Activated naive CD4-positive, alpha-beta T cell treated with anti-CD3 and anti-CD28 coated beads, Interleukin-2, amount 50 U/mL, for 16 hours (primary cell): ENCODE measurements around the gene STEAP1B.
"Not testable (repeated sequence)": the region's sequence is repeated elsewhere in the genome, so short reads cannot be mapped to it uniquely, and the experiment has no call there.

Experiments
- DNase-seq: peaks from one replicate; pipeline ENCODE4 v3.0.0-alpha.2; 2020

Gene STEAP1B

DNA sequence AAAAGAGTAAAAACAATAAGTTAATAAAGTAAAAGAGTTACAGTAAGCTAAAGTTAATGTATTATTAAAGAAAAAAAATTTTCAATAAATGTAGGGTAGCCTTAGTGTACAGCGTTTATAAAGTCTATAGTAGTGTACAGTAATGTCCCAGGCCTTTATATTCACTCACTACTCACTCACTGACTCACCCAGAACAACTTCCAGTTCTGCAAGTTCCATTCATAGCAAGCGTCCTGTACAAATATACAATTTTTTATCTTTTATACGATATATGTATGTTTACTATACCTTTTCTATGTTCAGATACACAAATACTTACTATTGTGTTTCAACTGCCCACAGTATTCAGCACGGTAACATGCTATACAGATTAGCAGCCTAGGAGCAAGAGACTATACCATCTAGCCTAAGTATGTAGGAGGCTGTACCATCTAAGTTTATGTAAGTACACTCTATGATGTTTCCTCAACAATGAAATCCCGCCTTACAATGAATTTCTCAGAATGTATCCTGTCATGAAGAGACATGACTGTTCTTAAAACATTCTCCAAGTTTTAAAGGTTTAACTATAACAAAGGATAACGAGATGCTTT lies 3.6 kb downstream of the STEAP1B start:
- DNase-seq: not testable (repeated sequence)

DNA sequence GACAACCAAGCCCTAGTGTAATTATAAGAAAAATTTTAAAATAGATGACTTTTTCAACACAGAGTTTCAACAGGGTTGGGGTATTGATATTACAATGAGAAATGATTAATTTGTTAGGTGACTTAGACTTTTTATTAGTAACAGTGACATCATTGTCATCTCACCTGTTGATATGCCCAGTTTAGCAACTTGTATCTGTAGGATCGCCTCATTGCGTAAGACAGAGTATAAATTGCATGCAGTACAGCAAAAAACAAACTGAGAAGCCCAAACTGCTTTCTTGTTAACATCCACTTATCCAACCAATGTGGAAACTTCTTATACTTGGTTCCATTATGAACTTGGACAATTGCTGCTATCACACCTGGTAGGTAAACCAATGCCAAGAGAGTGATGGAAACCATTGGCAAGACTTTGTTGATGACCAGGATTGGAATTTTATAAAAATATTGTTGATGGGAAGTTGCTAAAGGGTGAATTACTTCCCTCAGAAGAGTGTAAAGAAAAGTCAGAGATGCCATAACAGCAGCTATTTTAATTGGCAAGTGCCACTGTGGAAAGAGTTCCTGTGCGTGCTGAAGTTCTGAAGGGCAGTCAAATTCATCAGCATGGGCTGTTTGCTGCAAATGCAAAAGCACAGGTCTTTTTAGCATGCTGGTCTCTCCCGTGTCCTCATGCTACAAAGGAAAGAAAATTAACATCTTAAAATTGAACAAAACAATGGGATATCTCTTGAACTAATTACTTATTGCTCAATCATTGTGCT lies 6.6 kb downstream of the STEAP1B start:
- not testable (repeated sequence) for DNase-seq

GRCh38 chr7:22488643-22489462 lies 11.1 kb downstream of the STEAP1B start:
- peak; percentile 54 for DNase-seq

DNA sequence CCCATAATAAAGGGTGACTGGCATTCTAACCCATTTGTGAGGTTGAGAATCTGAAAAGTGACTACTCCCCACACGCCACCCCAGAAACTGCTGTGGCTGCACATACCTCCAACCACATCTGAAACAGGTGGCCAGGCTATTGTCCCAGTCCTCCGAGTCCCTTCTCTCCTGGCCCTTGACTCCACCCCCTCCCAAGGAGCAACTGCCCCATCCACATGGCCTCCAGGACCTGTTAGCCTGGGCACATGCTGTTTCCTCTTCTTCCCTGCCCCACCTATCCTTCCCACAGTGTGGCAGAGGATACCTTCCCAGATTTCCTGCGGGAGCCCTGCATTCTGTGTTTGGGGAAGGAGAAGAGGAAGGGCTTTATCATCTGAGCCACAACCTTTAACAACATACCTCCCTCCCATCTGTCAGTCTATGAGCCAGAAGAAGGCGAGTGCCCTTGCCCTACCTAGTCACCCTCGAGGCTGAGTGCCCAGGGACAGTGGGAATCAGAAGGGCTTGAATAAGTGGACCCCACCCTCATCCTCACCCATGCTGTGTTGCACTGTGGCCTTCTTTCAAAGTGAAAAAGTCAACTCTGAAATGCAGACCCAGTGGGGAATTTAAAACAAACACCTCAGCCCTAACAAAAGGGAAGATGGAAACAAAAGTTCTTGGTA lies 11.9 kb downstream of the STEAP1B start:
- DNase-seq: no peak

DNA sequence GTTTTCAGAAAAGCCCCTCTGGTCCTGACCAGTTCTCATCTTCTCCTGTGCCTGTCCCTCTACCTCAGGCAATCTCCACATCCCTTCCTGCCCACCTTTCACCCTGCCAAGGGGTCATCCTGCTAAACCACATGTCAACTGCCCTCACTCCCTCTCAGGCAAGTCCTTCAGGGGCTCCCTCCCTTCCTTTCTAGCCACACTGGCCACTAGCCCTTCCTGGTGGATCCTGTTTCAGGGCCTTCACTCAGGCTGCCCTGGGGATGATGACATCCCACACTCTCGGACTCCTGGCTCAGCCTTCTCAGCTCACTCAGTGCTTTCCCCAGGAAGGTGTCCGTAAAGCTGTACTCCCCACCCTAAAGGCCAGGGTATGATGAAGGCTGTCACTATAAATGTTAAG lies 13.4 kb downstream of the STEAP1B start:
- DNase-seq: no peak

DNA sequence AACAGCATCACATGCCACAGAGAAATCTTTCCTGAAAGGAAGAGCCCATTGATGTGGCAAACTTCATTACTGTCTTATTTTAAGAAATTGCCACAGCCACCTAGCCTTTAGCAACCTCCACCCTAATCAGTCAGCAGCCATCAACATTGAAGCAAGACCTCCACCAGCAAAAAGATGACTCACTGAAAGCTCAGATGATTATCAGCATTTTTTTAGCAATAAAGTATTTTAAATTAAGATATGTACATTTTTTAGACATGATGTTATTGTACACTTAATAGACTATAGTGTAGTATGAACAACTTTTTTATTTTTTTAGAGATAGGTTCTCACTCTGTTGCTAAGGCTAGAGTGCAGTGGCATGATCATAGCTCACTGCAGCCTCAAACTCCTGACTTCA lies 14.8 kb downstream of the STEAP1B start:
- DNase-seq: no peak

- DNase-seq: no peak
These were observed 17.5 kb downstream of the STEAP1B start for GRCh38 chr7:22482503-22482902.

- no peak for DNase-seq
These were observed 18.3 kb downstream of the STEAP1B start for GRCh38 chr7:22481726-22482125.

DNA sequence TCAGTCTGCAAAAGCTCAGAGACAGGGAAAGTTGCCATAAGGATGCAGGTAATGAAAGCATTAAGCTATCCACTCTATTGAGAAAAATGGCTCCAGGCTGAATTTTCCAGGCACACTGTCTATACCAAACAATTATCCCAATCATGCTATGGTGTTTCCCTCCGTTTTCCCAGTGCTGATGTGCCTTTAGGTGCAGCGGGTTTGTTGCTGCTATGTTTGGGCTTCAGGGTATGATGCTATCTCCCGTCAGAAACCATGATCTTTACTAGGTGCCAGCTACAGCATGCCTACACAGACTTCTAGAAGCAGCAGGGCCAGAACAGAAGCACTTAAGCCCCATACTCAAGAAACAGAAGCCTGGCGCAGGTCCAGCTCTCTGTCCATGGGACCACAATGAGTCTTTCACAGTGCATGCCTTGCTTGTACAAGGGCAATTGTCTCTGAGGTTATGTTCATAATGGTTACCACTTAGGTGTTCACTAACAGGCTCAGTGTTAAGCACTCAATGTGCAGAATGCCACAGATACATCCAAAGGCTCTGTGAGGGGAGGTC lies 19.4 kb downstream of the STEAP1B start:
- no peak for DNase-seq

DNA sequence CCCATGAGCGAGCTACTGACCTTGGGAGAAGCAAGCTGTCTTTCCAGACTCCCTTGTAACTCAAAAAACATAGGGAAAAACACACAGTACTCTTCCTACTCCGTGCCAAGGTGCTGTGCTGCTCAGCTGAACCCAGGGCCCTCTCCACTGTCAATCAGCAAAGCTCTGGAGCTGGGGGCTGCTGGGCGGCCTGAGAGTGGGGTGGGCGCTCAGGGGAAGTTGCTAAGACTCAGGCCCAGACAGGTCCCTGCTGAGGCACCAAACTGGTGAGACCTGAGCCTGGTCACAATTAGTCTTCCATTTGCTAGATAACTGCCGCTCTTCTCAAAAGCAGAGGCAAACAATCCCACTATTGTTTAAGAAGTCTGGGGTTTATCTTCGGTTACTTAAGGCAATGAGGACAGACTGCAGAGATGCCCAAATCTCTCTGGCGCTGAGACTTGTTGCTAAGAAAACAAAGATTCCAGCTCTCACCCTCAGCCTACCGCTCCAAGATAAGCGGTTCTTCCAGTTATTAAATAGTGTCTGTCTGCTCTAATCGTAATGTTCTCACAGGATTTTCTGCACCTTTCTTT lies 22.0 kb downstream of the STEAP1B start:
- DNase-seq: no peak

DNA sequence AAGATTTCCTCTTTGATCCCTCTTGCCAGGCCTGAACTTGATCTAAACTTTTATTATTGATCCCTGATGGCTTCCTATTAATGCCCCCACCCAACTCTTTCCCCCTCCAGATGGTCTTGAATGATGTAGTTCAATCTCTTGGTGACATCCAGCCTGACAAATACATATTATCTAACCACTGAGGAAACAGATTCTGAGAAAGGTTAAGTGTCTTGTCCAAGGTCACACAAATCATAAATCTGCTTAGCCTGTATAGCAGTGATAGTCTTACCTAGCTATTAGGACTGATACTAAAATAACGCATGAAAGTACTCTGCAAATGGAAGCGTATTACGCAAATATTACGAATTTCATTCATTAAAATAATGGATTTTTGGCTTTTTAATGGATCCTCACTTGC lies 22.7 kb downstream of the STEAP1B start:
- DNase-seq: no peak

DNA sequence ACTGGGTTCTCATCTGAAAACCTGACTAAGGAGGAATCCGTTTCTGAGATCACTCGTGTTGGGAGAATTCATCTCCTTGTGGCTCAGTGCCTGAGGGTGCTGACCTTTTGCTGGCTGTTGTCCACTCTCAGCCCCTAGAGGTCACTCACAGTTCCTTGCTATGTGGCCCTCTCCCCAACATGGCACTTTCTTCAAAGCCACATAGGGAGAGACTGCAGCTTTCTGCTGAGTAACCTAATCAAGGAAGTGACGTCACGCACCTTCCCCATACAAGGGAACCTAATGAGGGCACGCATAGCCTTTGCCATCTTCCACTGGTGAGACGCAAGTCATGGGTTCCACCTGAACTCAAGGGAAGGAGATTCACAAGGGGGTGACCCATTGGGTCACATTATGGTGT lies 23.2 kb downstream of the STEAP1B start:
- DNase-seq: no peak

DNA sequence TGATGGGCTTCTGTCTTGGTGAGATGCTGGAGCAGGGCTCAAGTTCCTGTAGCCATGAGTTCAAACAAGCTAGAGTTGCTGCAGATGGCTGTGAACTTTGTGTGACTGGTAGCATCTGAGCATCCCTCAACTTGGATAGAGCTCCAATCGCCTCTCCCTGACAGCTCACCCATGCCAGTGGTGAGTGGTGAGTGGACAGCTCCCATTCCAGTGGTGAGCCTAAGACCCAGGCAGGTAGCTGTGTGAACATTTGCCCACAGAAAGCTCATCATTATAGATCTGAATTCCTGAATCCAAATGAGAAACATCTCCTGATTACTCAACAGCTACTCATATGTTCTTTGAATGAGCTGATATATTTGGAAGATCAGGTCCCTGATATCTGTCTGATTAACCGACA lies 25.3 kb downstream of the STEAP1B start:
- no peak for DNase-seq

DNA sequence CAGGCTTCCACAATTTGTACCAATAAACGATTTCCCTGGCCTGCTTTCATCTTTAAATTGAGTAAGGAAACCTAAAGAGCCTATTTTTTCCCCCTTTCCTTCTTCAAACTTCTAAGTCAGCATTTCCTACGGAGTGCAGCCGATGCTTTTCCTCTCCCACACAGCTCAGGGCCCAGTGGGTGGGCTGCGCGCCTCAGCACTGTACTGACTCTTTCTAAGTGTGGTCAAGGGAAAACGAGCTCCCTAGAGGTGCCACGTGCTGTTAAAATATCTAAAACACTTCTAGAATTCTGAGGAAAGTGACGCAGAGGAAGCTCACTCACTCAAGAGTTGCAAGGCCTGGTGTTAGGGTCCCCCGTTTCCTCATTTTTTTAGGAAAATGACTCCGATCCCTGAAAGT lies 29.0 kb downstream of the STEAP1B start:
- no peak for DNase-seq

DNA sequence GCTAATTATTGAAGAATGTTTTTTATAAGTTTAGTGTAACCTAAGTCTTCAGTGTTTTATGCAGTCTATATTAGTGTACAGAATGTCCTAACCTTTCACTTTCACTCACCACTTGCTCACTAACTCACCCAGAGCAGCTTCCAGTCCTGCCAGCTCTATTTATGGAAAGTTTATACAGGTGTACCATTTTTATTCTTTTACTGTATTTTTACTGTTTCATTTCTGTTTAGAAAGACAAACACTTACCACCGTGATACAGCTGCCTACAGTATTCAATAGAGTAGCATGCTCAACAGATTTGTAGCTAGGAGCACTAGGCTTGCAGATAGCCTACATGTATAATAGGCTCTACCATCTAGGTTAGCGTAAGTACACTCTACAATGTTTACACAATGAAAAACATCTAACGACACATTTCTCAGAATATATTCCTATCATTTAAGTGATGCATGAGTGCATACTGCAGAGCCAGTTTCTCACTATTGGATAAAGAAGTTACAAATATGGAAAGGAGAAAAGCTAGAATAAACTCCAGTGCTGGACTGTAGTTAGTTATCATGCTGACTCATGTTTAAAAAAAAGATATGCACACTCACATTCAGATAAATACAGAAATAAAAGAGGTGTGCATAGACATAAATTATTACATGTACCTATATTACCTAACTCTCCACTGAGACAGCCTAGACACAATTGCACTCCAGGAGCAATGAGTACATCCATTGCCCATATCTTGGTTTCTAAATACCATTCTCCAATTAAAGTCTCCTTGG lies 30.4 kb downstream of the STEAP1B start:
- DNase-seq: no peak

DNA sequence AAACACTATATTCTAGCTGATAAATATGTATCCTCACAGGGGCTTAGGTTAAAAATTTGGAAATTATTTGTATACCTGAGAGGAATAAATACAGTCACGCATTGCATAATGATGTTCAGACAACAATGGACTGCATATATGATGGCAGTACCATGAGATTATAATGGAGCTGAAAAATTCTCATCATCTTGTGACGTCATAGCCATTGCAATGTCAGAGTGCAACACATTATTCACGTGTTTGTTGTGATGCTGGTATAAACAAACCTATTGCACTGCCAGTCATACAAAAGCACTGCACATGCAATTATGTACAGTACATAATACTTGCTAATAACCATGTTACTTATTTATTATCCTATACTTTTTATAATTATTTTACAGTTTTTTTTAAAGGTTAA lies 31.4 kb downstream of the STEAP1B start:
- DNase-seq: no peak

- no peak for DNase-seq
These were observed 35.7 kb downstream of the STEAP1B start for GRCh38 chr7:22464299-22464698.

- DNase-seq: no peak
These were observed 39.5 kb downstream of the STEAP1B start for GRCh38 chr7:22460363-22460988.

GRCh38 chr7:22457471-22457870 lies 42.5 kb downstream of the STEAP1B start:
- DNase-seq: no peak

- DNase-seq: no peak
These were observed 45.5 kb downstream of the STEAP1B start for GRCh38 chr7:22454446-22454845.

GRCh38 chr7:22452960-22453558 lies 46.9 kb downstream of the STEAP1B start:
- DNase-seq: no peak
